Liver (tissue), 9 donors: ENCODE data around the gene TACC3. TPM values are rescaled to one million over a fixed set of nuclear protein-coding genes. Genes with fewer than 3 reads are reported as not detected.

Experiments used
- DNase-seq: peaks from one replicate; pipeline ENCODE4 v3.0.0-alpha.2; 2017; ENCODE audit warnings: low spot score
- H3K27ac ChIP-seq, 2 donors: one replicate each; pipeline ENCODE4 v1.7.0; 2013; ENCODE audit warnings: inconsistent platforms in 2 of 2, low read length in 2 of 2, control low read depth in 1 of 2, low read depth in 1 of 2, mild to moderate bottlenecking in 1 of 2
- H3K27me3 ChIP-seq, 4 donors: one replicate each; pipeline versions ENCODE4 v1.6.1 to v1.7.0; 2013; ENCODE audit warnings: low read length in 3 of 4, inconsistent platforms in 1 of 4, mild to moderate bottlenecking in 1 of 4, moderate library complexity in 1 of 4; ENCODE audit not compliant: control insufficient read depth in 4 of 4, insufficient read depth in 4 of 4
- H3K36me3 ChIP-seq, 4 donors: one replicate each; pipeline versions ENCODE4 v1.6.1 to v1.7.0; 2013; ENCODE audit warnings: low read length in 3 of 4, mild to moderate bottlenecking in 3 of 4, low read depth in 1 of 4, moderate library complexity in 1 of 4; ENCODE audit not compliant: control insufficient read depth in 4 of 4, insufficient read depth in 3 of 4
- H3K4me1 ChIP-seq, 4 donors: one replicate each; pipeline versions ENCODE4 v1.6.1 to v1.7.0; 2013; ENCODE audit warnings: low read length in 3 of 4, mild to moderate bottlenecking in 3 of 4, moderate library complexity in 1 of 4; ENCODE audit not compliant: control insufficient read depth in 4 of 4, insufficient read depth in 4 of 4
- H3K4me3 ChIP-seq, 3 donors: one replicate each; pipeline versions ENCODE4 v1.6.1 to v1.7.0; 2013; ENCODE audit warnings: low read length in 3 of 3, control low read depth in 1 of 3, low read depth in 1 of 3, mild to moderate bottlenecking in 1 of 3
- H3K9ac ChIP-seq, 2 donors: one replicate each; pipeline ENCODE4 v1.7.0; 2013; ENCODE audit warnings: low read length in 2 of 2, mild to moderate bottlenecking in 2 of 2, moderate library complexity in 2 of 2, control low read depth in 1 of 2, low read depth in 1 of 2
- H3K9me3 ChIP-seq, 4 donors: one replicate each; pipeline versions ENCODE4 v1.6.1 to v1.7.0; 2013; ENCODE audit warnings: low read length in 3 of 4; ENCODE audit not compliant: control insufficient read depth in 4 of 4
- FOXA1 ChIP-seq: IDR thresholded peaks from 2 replicates; pipeline ENCODE4 v1.6.1; 2016; ENCODE audit warnings: antibody characterized with exemption
- FOXA2 ChIP-seq: IDR thresholded peaks from 2 replicates; pipeline ENCODE4 v1.6.1; 2016; ENCODE audit warnings: antibody characterized with exemption
- HNF4A ChIP-seq, 2 donors: conservative IDR thresholded peaks; 2 replicates each; pipeline ENCODE4 v1.6.1; 2016; ENCODE audit warnings: antibody characterized with exemption in 2 of 2, mild to moderate bottlenecking in 2 of 2
- NR2F2 ChIP-seq: IDR thresholded peaks from 2 replicates; pipeline ENCODE4 v1.6.1; 2016; ENCODE audit warnings: antibody characterized with exemption
- SP1 ChIP-seq: IDR thresholded peaks from 2 replicates; pipeline ENCODE4 v1.6.1; 2018; ENCODE audit warnings: antibody characterized with exemption, mild to moderate bottlenecking
- YY1 ChIP-seq: IDR thresholded peaks from 2 replicates; pipeline ENCODE4 v1.6.1; 2016; ENCODE audit warnings: antibody characterized with exemption, mild to moderate bottlenecking
- WGBS: extraction: QIAGEN DNeasy Blood & Tissue Kit; methylation state at CpG from one replicate; pipeline ENCODE4 v1.1.7; 2013; 5-methylcytosine and 5-hydroxymethylcytosine counted together
- polyA plus RNA-seq, 2 donors: library from polyadenylated mRNA; stranded (reverse) in 1 of 2; unstranded in 1 of 2; fragments of 200-250 nt in 1 of 2; fragments of >200 nt in 1 of 2; fragmentation: Nextera tagmentation in 1 of 2; extraction: Ambion mirVana in 1 of 2; gene quantifications; one replicate each; pipeline versions ENCODE4 v1.2.1 to v1.2.3, GENCODE V29; 2013 to 2015
- total RNA-seq, 2 donors: library from RNA; depleted of rRNA; stranded (reverse); fragments of >200 nt; gene quantifications; one replicate each; pipeline ENCODE4 v1.2.3, GENCODE V29; 2014
- TF ChIP-seq, protein P1 (sequence below): IDR thresholded peaks from 2 replicates; pipeline ENCODE4 v1.6.1; 2016; ENCODE audit warnings: antibody characterized with exemption
- TF ChIP-seq, protein P2 (sequence below): IDR thresholded peaks from 2 replicates; pipeline ENCODE4 v1.6.1; 2016; ENCODE audit warnings: antibody characterized with exemption, mild to moderate bottlenecking
- TF ChIP-seq, protein P3 (sequence below): IDR thresholded peaks from 2 replicates; pipeline ENCODE4 v1.6.1; 2016; ENCODE audit warnings: antibody characterized with exemption
- donor health status: healthy.
- donor health status: healthy.
- donor health status: healthy.
- donor health status: healthy.
- donor health status: healthy.

The TACC3 gene
- total and polyA plus RNA-seq, 4 donors: 1.4 to 38.9 (median 5.5) TPM

DNA sequence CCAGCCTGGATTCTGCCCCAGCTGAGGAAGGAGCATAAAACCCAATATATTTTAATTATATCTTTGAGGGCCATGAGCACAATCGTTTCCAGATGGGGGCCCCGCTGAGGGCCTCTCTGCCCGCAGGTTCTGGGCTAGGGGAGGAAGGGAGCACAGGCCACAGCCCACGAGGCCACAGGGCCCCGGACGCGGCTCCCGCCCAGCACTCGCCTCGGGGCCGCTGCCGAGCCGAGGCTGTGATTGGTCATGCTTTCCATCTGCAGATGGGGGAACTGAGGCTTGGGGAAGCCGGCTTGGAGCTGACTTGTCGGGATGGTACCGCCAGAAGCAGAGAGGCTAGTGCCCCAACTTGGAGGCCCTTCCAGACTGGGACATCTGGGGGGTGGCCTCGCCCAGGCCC, 34.0 kb downstream of the TACC3 start:
- DNase-seq: no peak
- WGBS: 91% methylated on average over 17 of the region's 17 CpGs
- H3K27ac ChIP-seq: no peak overlapping the region

DNA sequence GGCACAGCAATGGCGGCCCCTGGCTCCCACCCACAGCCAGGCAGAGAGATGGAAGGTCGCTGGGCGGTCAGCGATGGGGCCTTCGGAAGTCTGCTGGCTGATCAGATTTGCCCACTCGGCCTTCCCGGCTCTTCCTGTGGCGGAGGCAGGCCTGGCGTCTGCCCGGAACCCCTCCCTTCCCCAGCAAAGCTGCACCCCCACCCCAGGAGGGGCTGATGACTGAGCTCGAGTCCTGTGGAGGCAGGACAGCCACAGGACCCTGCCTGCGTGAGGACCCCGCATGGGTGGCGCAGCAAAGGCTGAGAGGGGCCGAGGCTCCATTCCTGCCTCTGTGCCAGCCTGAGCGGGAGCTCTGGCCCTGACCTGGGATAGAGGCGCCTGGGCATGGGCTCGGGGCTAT, 34.8 kb downstream of the TACC3 start:
- no peak for TF ChIP-seq HNF4A (conservative IDR thresholded peaks at IDR 0.05)
- no peak for TF ChIP-seq SP1
- TF ChIP-seq, protein P1, sequence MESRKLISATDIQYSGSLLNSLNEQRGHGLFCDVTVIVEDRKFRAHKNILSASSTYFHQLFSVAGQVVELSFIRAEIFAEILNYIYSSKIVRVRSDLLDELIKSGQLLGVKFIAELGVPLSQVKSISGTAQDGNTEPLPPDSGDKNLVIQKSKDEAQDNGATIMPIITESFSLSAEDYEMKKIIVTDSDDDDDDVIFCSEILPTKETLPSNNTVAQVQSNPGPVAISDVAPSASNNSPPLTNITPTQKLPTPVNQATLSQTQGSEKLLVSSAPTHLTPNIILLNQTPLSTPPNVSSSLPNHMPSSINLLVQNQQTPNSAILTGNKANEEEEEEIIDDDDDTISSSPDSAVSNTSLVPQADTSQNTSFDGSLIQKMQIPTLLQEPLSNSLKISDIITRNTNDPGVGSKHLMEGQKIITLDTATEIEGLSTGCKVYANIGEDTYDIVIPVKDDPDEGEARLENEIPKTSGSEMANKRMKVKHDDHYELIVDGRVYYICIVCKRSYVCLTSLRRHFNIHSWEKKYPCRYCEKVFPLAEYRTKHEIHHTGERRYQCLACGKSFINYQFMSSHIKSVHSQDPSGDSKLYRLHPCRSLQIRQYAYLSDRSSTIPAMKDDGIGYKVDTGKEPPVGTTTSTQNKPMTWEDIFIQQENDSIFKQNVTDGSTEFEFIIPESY: no peak
- TF ChIP-seq FOXA1: no peak
- TF ChIP-seq, protein P2, sequence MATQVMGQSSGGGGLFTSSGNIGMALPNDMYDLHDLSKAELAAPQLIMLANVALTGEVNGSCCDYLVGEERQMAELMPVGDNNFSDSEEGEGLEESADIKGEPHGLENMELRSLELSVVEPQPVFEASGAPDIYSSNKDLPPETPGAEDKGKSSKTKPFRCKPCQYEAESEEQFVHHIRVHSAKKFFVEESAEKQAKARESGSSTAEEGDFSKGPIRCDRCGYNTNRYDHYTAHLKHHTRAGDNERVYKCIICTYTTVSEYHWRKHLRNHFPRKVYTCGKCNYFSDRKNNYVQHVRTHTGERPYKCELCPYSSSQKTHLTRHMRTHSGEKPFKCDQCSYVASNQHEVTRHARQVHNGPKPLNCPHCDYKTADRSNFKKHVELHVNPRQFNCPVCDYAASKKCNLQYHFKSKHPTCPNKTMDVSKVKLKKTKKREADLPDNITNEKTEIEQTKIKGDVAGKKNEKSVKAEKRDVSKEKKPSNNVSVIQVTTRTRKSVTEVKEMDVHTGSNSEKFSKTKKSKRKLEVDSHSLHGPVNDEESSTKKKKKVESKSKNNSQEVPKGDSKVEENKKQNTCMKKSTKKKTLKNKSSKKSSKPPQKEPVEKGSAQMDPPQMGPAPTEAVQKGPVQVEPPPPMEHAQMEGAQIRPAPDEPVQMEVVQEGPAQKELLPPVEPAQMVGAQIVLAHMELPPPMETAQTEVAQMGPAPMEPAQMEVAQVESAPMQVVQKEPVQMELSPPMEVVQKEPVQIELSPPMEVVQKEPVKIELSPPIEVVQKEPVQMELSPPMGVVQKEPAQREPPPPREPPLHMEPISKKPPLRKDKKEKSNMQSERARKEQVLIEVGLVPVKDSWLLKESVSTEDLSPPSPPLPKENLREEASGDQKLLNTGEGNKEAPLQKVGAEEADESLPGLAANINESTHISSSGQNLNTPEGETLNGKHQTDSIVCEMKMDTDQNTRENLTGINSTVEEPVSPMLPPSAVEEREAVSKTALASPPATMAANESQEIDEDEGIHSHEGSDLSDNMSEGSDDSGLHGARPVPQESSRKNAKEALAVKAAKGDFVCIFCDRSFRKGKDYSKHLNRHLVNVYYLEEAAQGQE: no peak
- TF ChIP-seq, protein P3, sequence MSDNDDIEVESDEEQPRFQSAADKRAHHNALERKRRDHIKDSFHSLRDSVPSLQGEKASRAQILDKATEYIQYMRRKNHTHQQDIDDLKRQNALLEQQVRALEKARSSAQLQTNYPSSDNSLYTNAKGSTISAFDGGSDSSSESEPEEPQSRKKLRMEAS: no peak
- no peak for TF ChIP-seq NR2F2
- TF ChIP-seq FOXA2: no peak
- peaks cover 0 to 6% (median 2%) of the 10 kb centered on the region in 4 donors for H3K4me1 ChIP-seq
- DNase-seq: no peak
- H3K27ac ChIP-seq: no peak overlapping the region
- no peak overlapping the region for H3K4me3 ChIP-seq
- no peak overlapping the region for H3K9ac ChIP-seq
- 76% methylated on average over 18 of the region's 18 CpGs for WGBS
- no peaks in the 10 kb centered on the region for H3K9me3 ChIP-seq
- no peaks in the 10 kb centered on the region for H3K36me3 ChIP-seq
- H3K27me3 ChIP-seq: no peaks in the 10 kb centered on the region

More for the DNA sequence above, 34.0 kb downstream of the TACC3 start:
- TF ChIP-seq YY1 (no peak), NR2F2 (no peak), FOXA1 (no peak), HNF4A (conservative IDR thresholded peaks at IDR 0.05) (no peak)
- TF ChIP-seq, protein P1: no peak
- Histone ChIP-seq H3K4me1 (peaks cover 0 to 6% (median 2%) of the 10 kb centered on the region in 4 donors), H3K4me3 (no peak overlapping the region), H3K9me3 (no peaks in the 10 kb centered on the region), H3K27me3 (no peaks in the 10 kb centered on the region), H3K9ac (no peak overlapping the region), H3K36me3 (no peaks in the 10 kb centered on the region)
